GM19452 (cell line): ENCODE results near the gene TROAP.
"Not testable (repeated sequence)": the region's sequence is repeated elsewhere in the genome, so short reads cannot be mapped to it uniquely, and the experiment has no call there.

Source experiments
- ATAC-seq: cut with Tn5 transposase; IDR thresholded peaks from one replicate; pipeline ENCODE4 v1.9.1; 2021; ENCODE audit not compliant: unreplicated experiment

The TROAP gene, protein sequence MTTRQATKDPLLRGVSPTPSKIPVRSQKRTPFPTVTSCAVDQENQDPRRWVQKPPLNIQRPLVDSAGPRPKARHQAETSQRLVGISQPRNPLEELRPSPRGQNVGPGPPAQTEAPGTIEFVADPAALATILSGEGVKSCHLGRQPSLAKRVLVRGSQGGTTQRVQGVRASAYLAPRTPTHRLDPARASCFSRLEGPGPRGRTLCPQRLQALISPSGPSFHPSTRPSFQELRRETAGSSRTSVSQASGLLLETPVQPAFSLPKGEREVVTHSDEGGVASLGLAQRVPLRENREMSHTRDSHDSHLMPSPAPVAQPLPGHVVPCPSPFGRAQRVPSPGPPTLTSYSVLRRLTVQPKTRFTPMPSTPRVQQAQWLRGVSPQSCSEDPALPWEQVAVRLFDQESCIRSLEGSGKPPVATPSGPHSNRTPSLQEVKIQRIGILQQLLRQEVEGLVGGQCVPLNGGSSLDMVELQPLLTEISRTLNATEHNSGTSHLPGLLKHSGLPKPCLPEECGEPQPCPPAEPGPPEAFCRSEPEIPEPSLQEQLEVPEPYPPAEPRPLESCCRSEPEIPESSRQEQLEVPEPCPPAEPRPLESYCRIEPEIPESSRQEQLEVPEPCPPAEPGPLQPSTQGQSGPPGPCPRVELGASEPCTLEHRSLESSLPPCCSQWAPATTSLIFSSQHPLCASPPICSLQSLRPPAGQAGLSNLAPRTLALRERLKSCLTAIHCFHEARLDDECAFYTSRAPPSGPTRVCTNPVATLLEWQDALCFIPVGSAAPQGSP

DNA sequence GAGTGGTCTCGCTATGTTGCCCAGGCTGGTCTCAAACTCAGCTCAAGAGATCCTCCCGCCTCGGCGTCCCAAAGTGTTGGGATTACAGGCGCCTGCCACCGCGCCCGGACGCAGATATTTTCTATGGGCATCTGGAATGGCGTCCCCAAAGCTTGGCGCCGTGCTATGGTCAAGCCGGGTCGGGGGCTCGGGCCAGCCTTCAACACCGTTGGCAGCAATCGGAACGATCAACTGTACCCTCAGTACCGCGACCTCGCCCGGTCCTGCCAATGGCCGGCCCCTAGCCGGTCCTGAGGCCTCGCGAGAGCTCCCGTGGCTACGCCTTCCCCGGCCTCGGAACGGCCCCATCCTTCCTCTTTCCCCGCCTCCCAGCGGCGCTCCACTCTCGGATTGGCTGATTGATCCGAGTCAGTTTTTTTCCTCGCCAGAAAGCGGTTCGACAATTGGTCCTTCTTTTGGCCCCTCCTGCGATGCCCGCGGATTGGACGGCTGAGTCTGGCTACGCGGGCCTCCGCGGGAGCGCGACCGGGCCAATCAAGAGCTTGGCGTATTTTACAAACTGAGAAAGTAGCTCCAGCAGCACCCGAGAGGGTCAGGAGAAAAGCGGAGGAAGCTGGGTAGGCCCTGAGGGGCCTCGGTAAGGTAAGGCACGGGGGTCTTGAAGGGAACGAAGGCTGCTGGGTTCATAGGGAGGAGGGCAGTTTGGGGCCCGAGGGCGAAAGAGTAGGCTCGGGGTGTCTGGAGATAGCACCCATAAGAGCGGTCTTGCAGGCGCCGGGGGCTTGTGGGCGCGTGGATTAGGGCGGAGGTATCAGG lies at the start of gene TROAP:
TSS of gene TROAP (plus strand) at position 548 of the 816 bp plus-strand sequence. CDS start 354 bp downstream, outside the sequence.
- ATAC-seq, result peak; percentile 98

DNA sequence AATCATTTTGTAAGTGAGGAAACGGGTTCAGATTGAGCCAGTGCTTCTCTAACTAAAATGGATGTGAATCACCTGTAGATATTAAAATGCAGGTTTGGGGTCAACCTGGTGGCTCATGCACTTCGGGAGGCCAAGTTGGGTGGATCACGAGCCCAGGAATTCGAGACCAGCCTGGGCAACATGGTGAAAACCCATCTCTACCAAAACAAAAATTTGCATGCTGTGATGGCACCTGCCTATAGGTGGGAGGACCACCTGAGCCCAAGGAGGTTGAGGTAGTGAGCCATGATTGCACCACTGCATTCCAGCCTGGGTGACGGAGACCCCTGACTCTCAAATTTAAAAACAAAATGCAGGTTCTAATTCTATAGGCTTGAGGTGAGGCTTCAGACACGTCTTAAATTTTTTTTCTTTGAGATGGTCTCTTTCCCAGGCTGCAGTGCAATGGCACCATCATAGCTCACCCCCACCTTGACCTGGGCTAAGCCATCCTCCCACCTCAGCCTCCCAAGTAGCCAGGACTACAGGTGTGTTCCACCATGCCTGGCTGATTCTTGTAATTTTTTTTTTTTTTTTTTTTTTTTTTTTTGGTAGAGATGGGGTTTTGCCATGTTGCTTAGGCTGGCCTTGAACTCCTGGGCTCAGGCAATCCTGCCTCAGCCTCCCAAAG lies 49.2 kb upstream of the TROAP start:
- ATAC-seq, result no peak

DNA sequence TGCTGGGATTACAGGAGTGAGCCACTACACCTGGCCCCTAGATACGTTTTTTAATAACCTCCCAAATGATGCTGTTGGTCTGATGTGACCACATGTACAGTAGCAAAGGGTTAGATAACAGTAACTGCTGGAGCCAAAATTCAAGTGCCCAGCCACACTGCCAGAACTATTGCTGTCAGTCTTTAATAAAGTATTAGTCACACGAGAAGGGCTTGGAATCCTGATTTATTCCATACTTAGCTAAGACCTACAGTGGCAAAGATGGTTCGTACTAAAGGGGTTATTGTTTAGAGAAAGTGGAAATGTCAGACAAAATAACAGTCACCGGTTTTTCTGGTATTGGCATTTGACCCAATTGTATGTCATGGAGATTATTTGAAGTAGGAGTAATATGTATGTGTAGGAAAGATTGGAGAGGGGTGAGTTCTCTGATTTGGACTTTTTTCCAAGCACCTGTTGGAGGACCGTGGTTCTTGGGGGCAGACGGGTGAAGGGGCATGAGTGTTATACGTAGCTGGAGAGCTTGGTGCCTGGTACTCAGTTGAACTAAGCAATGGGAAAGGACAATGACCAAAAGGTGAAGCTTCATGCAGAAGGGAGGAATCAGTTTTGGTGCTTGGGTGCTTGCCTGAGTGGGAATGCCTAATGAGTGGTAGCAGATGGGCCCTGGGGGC lies 48.5 kb upstream of the TROAP start:
- ATAC-seq, result no peak

DNA sequence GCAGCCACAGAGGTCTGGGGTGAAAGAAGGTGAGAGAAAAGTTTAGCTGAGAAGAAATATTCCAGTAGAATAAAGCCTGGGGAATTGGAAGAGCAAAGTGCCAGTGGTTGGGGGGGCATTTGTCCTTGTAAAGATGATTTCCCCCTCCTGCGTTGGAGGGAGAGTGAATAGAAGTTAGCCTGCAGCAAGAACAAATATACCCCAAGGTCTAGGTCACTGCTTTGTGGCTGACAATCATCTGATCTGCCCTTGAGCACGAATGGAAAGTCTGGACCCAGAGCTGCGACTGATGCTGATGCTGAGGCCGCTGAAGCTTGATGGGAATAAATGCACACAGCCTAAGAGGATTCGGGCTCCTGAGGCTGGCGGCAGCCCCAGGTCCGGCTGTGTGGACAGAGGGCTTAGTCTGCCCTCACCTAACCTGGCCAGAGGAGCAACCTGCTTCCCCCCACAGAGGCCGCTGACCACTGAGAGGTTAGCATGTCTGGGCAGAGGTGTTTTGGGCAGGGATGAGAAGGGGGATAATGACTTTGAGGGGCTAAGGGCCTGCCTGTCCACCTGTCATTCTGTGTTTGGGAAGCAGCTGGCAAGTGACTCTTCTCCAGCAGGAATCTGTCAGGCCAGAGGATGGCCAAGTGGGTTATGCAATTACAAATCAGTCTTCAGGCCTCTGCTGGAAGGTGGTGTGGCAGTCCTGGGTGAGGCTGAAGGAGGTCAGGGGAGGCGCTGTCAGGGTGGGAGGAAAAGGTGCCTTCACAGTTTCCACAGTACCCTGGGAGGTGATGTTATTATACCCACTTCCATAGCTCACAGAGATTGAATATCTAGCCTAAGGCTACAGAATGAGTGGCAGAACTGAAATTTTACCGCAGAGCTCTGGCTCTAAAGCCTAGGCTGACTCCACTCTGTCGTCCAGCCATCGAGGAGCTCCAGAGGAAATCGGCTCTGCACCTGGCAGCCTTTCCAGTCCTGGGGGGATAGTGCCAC lies 46.5 kb upstream of the TROAP start:
- no peak for ATAC-seq

GRCh38 chr12:49277466-49277865 lies 45.6 kb upstream of the TROAP start:
- no peak for ATAC-seq

DNA sequence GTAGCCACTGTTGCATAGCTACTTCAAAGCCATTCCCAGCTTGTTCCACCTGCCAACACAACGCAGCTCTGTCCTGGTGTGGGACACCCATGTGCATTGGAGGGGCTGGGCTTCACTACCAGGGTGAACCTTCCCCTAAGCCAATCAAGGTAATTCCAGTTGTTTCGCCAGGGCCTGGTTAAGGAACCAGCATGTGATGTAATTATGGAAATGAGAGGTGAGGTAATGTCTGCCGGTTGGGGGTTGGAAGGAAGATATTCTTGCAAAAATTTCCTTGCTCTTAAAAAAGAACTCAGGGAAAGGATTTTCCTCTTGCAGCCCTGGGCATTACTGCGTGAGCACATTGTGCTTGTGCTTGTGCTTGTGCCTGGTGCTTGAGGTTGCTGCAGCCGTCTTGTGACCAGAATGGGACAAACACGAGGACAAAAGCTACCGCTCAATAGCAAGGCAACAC lies 43.3 kb upstream of the TROAP start:
- no peak for ATAC-seq

DNA sequence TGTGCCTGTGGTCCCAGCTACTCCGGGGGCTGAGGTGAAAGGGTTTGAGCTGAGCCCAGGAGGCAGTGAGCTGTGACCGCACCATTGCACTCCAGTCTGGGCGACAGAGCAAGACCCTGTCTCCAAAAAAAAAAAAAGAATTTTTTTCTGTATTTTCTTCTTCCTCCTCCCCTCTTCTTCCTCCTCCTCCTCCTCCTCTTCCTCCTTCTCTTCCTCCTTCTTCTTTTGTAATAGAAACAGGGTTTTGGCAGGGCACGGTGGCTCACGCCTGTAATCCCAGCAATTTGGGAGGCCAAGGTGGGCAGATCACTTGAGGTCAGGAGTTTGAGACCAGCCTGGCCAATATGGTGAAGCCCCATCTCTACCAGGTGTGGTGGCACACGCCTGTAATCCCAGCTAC lies 42.5 kb upstream of the TROAP start:
- not testable (repeated sequence) for ATAC-seq

DNA sequence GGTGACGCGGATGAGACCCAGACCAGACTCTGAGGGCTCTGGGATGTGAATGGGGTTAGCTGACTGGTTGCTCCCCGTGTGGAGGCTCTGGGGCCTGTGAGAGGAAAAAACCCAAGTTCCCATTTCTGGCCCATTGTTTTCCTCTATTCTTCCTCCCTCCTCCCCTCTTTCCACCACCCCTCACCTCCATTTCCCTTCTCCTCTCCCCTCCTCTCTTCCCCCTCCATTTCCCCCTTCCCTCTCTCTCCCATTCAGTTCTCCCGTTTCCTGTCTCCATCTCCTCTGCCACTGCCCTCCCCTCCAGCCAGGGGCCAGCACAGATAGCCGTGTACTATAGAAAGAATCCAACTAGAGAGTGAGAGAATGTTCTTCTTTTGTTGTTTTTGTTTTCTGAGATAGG lies 40.8 kb upstream of the TROAP start:
- ATAC-seq, result no peak

- not testable (repeated sequence) for ATAC-seq
Observed at GRCh38 chr12:49282740-49283375, 40.2 kb upstream of the TROAP start.

- ATAC-seq, result no peak
Observed at GRCh38 chr12:49283541-49284429, 39.3 kb upstream of the TROAP start.

- ATAC-seq, result no peak
Observed at GRCh38 chr12:49284672-49285071, 38.4 kb upstream of the TROAP start.

DNA sequence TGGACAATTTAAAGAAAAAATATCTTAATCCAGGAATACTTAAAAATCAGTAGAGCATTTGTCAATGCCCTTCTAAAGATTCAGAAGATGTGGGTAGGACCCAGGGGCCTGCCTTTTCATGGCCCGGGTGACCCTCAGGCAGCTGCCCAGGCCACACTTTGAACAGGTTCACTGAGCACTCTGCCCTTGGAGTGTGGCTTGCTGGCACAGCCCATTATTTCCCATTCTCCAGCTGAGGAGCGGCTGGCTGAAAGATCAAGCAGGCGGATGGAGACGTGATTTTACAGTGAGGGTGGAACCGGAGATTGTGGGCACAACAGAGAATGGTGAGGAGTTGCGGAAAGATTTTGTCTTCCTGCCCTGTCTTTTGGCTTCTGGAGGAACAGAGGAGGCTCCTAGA lies 35.2 kb upstream of the TROAP start:
- ATAC-seq, result no peak

GRCh38 chr12:49288412-49288853 lies 34.6 kb upstream of the TROAP start:
- ATAC-seq, result no peak

DNA sequence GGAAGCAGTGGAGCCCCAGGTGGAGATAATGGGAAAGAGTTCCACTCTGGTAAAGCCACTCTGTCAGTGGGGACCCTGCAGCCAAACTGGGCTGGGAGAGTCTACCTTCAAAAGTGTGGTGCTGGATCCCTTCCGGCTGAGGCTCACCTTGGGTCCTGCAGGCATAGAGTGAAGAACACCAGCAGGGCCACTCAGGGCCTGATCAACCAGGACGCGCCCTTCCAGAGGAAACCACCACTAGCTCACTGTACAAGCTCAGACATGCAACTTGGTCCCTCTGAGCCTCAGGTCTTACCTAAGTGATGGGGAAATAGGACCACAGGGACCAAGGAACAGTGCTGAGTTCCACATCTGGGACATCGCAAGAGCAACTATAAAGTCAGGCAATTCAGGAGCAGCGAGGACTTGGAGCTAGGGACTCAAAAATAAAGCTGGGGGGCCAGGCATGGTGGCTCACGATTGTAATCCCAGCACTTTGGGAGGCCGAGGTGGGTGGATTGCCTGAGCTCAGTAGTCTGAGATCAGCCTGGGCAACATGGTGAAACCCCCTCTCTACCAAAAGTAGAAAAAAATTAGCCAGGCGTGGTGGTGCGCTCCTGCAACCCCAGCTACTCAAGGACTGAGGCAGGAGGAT lies 34.0 kb upstream of the TROAP start:
- no peak for ATAC-seq

GRCh38 chr12:49292729-49293055 lies 30.4 kb upstream of the TROAP start:
- no peak for ATAC-seq

DNA sequence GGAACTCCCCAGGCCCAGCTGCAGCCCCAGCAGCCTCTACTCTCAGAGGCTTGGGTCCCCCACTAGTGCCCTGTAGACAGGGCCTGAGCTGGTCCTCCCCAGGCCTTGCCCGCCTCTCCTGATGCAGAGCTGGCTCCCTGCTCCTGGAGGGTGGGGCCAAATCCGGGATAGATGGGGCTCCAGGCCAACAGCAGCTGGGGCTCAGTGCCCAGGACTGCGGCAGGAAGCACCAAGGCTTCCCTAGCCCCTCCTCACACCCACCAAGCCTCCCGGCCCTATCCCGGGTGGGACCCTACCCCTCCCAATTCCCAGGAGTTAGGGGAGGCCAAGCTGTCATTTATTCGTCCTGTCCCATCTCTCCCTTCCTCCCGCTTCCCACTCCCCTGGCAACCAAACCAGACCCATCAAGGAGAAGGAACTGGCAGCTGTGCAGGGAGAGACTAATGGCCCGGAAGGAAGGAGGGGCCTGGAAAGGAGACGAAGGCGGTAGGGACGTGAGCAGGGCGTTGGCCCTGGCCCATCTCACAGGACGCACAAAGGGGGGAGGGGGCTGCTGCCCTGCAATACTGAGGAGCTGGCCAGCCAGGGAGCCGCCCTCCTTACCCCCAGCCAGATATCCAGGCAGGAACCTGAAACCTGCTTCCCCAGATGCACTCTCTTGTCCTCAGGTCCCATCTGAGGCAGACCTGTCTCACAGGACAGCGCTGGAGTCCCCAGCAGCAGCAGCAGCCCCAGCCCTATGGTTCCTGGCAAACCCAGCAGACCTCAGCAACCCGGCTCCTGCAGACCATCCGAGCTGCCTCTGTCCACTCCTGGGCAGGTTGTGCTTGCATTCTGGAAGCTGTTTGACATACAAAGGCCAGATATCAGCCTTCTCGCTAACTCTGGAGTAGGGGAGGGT lies 29.7 kb upstream of the TROAP start:
- ATAC-seq, result no peak
